Astrocyte (in vitro differentiated cells and primary cell): Measurements from ENCODE around the gene LCE1B.

ENCODE experiments used
- EZH2 ChIP-seq: IDR thresholded peaks from 2 replicates; pipeline ENCODE4 v1.6.1; 2012; ENCODE audit warnings: mild to moderate bottlenecking, low read length, inconsistent platforms; ENCODE audit not compliant: insufficient read depth
- TF ChIP-seq, protein P1 (sequence below): IDR thresholded peaks from 2 replicates; pipeline ENCODE4 v1.5.1; 2011; ENCODE audit warnings: low read depth, mild to moderate bottlenecking, inconsistent platforms, low read length, moderate library complexity; ENCODE audit not compliant: insufficient read depth

DNA sequence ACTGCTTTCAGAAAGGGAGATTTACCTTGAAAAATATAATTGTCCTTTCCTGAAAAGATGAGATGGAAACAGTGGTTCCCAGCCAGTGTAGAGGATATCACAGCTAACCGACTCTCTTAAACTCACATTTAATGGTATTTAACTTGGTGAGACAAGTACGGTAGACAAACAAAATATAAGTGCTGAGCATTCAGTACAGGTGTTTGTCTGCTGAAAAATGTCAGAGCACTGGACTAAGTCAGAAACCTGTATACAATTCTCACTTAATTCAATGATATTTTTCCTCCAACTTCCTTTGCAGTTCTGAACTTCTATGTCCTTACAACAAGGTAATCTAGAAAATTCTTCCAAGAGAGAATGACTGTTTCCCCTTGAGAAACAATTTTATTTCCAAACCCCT lies at the start of gene LCE1B:
- TF ChIP-seq, protein P1, sequence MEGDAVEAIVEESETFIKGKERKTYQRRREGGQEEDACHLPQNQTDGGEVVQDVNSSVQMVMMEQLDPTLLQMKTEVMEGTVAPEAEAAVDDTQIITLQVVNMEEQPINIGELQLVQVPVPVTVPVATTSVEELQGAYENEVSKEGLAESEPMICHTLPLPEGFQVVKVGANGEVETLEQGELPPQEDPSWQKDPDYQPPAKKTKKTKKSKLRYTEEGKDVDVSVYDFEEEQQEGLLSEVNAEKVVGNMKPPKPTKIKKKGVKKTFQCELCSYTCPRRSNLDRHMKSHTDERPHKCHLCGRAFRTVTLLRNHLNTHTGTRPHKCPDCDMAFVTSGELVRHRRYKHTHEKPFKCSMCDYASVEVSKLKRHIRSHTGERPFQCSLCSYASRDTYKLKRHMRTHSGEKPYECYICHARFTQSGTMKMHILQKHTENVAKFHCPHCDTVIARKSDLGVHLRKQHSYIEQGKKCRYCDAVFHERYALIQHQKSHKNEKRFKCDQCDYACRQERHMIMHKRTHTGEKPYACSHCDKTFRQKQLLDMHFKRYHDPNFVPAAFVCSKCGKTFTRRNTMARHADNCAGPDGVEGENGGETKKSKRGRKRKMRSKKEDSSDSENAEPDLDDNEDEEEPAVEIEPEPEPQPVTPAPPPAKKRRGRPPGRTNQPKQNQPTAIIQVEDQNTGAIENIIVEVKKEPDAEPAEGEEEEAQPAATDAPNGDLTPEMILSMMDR: no peak
- TF ChIP-seq EZH2: no peak
